Measurements from ENCODE around the gene KRTAP10-1.

Gene KRTAP10-1

GRCh38 chr21:44511219-44511937 lies 28.6 kb downstream of the KRTAP10-1 start:
- no peak overlapping the region for H3K4me3 ChIP-seq (ENCODE audit: low read length)
- DNase-seq (ENCODE audit: low read depth), result no peak
- TF ChIP-seq CTCF (conservative IDR thresholded peaks at IDR 0.05; ENCODE audit: low read length), result no peak

GRCh38 chr21:44510508-44511218 lies 29.3 kb downstream of the KRTAP10-1 start:
- H3K4me3 ChIP-seq (ENCODE audit: low read length), result no peak overlapping the region
- DNase-seq (ENCODE audit: low read depth), result peak; percentile 20
- peak; percentile 58 for TF ChIP-seq CTCF (conservative IDR thresholded peaks at IDR 0.05; ENCODE audit: low read length)

- no peak overlapping the region for H3K4me3 ChIP-seq (ENCODE audit: low read length)
- DNase-seq (ENCODE audit: low read depth), result no peak
- TF ChIP-seq CTCF (conservative IDR thresholded peaks at IDR 0.05; ENCODE audit: low read length), result no peak
Measured at GRCh38 chr21:44510109-44510507, 29.9 kb downstream of the KRTAP10-1 start.

GRCh38 chr21:44509539-44509938 lies 30.5 kb downstream of the KRTAP10-1 start:
- peak; percentile 26 for TF ChIP-seq CTCF (conservative IDR thresholded peaks at IDR 0.05; ENCODE audit: low read length)
- H3K4me3 ChIP-seq (ENCODE audit: low read length), result no peak overlapping the region
- peak; percentile 7 for DNase-seq (ENCODE audit: low read depth)

GRCh38 chr21:44508711-44509445 lies 31.1 kb downstream of the KRTAP10-1 start:
- DNase-seq (ENCODE audit: low read depth), result no peak
- no peak for TF ChIP-seq CTCF (conservative IDR thresholded peaks at IDR 0.05; ENCODE audit: low read length)
- no peak overlapping the region for H3K4me3 ChIP-seq (ENCODE audit: low read length)

GRCh38 chr21:44508426-44508710 lies 31.6 kb downstream of the KRTAP10-1 start:
- no peak for TF ChIP-seq CTCF (conservative IDR thresholded peaks at IDR 0.05; ENCODE audit: low read length)
- H3K4me3 ChIP-seq (ENCODE audit: low read length), result no peak overlapping the region
- DNase-seq (ENCODE audit: low read depth), result no peak
